ENCODE results near the gene BTBD19.
"Not testable (repeated sequence)": the region's sequence is repeated elsewhere in the genome, so short reads cannot be mapped to it uniquely, and the experiment has no call there.

Gene BTBD19

DNA sequence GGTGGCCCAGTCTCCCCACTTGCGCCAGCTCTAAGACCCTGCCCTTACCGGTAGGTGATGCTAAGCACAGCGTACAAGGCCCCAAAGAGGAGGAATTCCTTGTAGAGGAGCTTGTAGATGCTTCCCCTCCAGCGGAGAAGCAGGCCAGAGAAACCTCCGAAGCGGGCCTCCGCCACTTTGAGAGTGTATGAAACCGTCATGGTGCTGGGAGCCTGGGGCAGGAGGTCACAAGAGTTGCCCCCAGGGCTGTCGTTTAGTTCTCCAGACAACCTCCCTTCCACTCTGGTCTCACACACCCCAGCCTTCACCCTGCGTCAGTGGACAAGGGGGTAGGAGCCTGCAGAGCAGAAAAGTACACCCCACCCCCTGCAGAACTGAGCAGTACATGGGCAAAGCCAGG is 20.8 kb upstream of the BTBD19 start:
- in situ Hi-C loops (cut with HindIII; ENCODE audit: low sequenced_read_pairs): no loop called here
- H3K4me3 ChIP-seq (ENCODE audit: low read depth, low read length): no peak overlapping the region
- no peak for DNase-seq (ENCODE audit: low read depth)
- TF ChIP-seq CTCF (IDR thresholded peaks at IDR 0.05; ENCODE audit: low read depth, low read length, missing control alignments): no peak

- TF ChIP-seq CTCF (IDR thresholded peaks at IDR 0.05; ENCODE audit: low read depth, low read length, missing control alignments): no peak
- no peak within 1 kb of the TSS for H3K4me3 ChIP-seq (ENCODE audit: low read depth, low read length)
- in situ Hi-C loops (cut with HindIII; ENCODE audit: low sequenced_read_pairs): no loop called here
- DNase-seq (ENCODE audit: low read depth): no peak
Measured at GRCh38 chr1:44788120-44788860, 20.0 kb upstream of the BTBD19 start, which contains the start of gene BEST4. BEST4 (minus strand) TSS chr1:44788170; CDS start chr1:44787705, 465 bp downstream.

DNA sequence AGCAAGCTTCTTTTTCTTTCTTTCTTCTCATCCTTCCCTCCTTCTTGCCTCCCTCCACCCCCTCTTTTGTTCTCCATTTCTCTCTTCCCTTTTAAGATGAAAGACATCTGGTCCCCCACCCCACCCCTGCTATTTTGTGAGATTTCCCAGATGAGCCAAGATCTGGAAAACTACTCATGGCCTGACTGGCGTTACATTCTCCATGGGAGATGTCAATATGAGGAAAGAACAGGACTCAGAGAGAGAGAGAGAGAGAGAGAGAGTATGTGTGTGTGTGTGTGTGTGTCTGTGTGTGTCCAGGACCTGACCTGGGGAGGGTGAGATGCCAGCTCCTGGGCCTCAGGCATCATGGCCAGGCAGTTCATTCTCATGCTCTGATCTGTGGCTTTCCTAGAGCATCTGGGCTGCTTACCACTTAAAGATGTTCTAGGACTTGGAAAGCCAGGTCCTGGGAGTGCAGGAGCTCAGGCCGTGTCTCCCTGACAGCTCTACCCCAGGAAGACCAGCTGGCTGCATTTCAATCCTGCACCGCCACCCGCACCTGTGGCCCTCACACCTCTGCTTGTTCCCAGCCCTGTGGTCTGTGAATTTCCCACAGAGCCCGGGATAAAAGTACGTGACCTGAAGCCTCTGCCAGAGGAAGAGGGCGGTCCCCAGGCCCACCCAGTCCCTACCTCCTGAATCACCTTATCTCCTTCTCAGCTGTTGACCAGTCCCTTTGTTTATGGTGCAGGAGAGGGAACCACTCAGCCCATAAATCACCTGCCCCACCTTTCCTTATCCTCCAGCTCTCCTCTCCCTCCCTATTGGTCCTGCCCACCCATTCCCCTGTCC is 17.1 kb upstream of the BTBD19 start:
- in situ Hi-C loops (cut with HindIII; ENCODE audit: low sequenced_read_pairs): no loop called here
- no peak for TF ChIP-seq CTCF (IDR thresholded peaks at IDR 0.05; ENCODE audit: low read depth, low read length, missing control alignments)
- no peak overlapping the region for H3K4me3 ChIP-seq (ENCODE audit: low read depth, low read length)
- no peak for DNase-seq (ENCODE audit: low read depth)

GRCh38 chr1:44792736-44793502 is 15.4 kb upstream of the BTBD19 start:
- H3K4me3 ChIP-seq (ENCODE audit: low read depth, low read length): no peak overlapping the region
- in situ Hi-C loops (cut with HindIII; ENCODE audit: low sequenced_read_pairs): no loop called here
- no peak for DNase-seq (ENCODE audit: low read depth)
- no peak for TF ChIP-seq CTCF (IDR thresholded peaks at IDR 0.05; ENCODE audit: low read depth, low read length, missing control alignments)

DNA sequence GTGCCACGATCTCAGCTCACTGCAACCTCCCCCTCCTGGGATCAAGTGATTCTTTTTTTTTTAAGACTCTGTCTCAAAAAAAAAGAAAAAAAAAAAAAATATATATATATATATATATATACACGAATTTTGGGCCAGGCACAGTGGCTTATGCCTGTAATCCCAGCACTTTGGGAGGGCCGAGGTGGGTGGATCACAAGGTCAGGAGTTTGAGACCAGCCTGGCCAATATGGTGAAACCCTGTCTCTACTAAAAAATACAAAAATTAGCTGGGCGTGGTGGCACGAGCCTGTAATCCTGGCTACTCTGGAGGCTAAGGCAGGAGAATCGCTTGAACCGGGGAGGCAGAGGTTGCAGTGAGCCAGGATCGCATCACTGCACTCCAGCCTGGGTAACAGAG is 10.4 kb upstream of the BTBD19 start:
- DNase-seq (ENCODE audit: low read depth); in situ Hi-C loops (cut with HindIII; ENCODE audit: low sequenced_read_pairs): not testable (repeated sequence)

GRCh38 chr1:44798481-44799365 is 9.6 kb upstream of the BTBD19 start:
- in situ Hi-C loops (cut with HindIII; ENCODE audit: low sequenced_read_pairs): no loop called here
- TF ChIP-seq CTCF (IDR thresholded peaks at IDR 0.05; ENCODE audit: low read depth, low read length, missing control alignments): no peak
- no peak overlapping the region for H3K4me3 ChIP-seq (ENCODE audit: low read depth, low read length)
- DNase-seq (ENCODE audit: low read depth): no peak

More for the DNA sequence above, 10.4 kb upstream of the BTBD19 start:
- not testable (repeated sequence) for H3K4me3 ChIP-seq (ENCODE audit: low read depth, low read length)
